Measurements from ENCODE around the gene GDF15.
"Not testable (repeated sequence)": the region's sequence is repeated elsewhere in the genome, so short reads cannot be mapped to it uniquely, and the experiment has no call there.

DNA sequence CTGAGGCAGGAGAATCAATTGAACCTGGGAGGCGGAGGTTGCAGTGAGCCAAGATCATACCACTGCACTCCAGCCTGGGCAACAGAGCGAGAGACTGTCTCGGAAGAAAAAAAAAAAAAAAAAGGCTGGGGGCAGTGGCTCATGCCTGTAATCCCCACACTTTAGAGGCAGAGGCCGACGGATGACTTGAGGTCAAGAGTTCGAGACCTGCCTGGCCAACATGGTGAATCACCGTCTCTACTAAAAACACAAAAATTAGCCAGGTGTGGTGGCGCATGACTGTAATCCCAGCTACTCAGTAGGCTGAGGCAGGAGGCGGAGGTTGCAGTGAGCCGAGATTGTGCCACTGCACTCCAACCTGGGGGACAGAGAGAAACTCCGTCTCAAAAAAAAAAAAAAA lies 2.3 kb upstream of the GDF15 start:
- TF ChIP-seq CTCF, POLR2A (IDR thresholded peaks at IDR 0.05): not testable (repeated sequence)
